Kidney epithelial cell (primary cell): ENCODE results near the gene AS3MT. TPM values are rescaled to one million over a fixed set of nuclear protein-coding genes. Genes with fewer than 3 reads are reported as not detected.

Source experiments
- DNase-seq: peaks from one replicate; pipeline ENCODE4 v3.0.0-alpha.2; 2010; ENCODE audit warnings: low read depth
- H3K27me3 ChIP-seq: 2 replicates; pipeline ENCODE4 v1.6.0; 2011; ENCODE audit warnings: low read length; ENCODE audit not compliant: control insufficient read depth, insufficient read depth
- H3K36me3 ChIP-seq: 2 replicates; pipeline ENCODE4 v1.5.1; 2011; ENCODE audit warnings: low read length; ENCODE audit not compliant: control insufficient read depth, insufficient read depth
- H3K4me3 ChIP-seq: 2 replicates; pipeline ENCODE4 v1.5.1; 2011; ENCODE audit warnings: low read depth, mild to moderate bottlenecking, control low read depth, low read length
- total RNA-seq: library from RNA; depleted of rRNA; stranded (reverse); fragments of >200 nt; gene quantifications from 2 replicates; pipeline ENCODE4 v1.2.3, GENCODE V29; 2015
- TF ChIP-seq, protein P1 (sequence below): IDR thresholded peaks from 2 replicates; pipeline ENCODE4 v1.5.1; 2011; ENCODE audit warnings: mild to moderate bottlenecking, moderate library complexity, low read length, control low read depth, inconsistent platforms; ENCODE audit not compliant: insufficient read depth, poor library complexity, severe bottlenecking

The AS3MT gene
- total RNA-seq, 1 donor from 2014 or later, result 5.7 TPM

GRCh38 chr10:102872163-102872562 is 2.9 kb downstream of the AS3MT start:
- TF ChIP-seq, protein P1, sequence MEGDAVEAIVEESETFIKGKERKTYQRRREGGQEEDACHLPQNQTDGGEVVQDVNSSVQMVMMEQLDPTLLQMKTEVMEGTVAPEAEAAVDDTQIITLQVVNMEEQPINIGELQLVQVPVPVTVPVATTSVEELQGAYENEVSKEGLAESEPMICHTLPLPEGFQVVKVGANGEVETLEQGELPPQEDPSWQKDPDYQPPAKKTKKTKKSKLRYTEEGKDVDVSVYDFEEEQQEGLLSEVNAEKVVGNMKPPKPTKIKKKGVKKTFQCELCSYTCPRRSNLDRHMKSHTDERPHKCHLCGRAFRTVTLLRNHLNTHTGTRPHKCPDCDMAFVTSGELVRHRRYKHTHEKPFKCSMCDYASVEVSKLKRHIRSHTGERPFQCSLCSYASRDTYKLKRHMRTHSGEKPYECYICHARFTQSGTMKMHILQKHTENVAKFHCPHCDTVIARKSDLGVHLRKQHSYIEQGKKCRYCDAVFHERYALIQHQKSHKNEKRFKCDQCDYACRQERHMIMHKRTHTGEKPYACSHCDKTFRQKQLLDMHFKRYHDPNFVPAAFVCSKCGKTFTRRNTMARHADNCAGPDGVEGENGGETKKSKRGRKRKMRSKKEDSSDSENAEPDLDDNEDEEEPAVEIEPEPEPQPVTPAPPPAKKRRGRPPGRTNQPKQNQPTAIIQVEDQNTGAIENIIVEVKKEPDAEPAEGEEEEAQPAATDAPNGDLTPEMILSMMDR, result no peak
- H3K4me3 ChIP-seq, result no peak overlapping the region
- no peak for DNase-seq
- no peaks in the 10 kb centered on the region for H3K27me3 ChIP-seq
- H3K36me3 ChIP-seq, result no peaks in the 10 kb centered on the region

DNA sequence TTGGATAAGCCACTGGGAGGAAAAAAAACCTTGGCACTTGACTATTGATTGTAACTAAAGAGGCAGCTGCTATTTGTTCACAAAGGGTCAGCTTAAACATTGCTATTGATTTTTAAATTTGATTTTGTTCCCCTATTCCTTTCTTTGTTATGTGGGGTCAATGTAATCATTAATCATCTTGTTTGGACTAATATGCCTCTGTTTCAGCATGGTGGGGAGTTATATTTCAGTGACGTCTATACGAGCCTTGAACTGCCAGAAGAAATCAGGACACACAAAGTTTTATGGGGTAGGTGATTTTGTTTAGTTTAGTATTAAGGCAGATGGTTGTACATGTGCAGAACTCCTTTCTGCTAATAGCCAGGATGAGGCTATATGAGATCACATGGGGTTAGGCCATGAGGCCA is 7.5 kb downstream of the AS3MT start:
- TF ChIP-seq, protein P1, result no peak
- DNase-seq, result no peak
- Histone ChIP-seq H3K4me3 (no peak overlapping the region), H3K36me3 (no peaks in the 10 kb centered on the region), H3K27me3 (no peaks in the 10 kb centered on the region)

DNA sequence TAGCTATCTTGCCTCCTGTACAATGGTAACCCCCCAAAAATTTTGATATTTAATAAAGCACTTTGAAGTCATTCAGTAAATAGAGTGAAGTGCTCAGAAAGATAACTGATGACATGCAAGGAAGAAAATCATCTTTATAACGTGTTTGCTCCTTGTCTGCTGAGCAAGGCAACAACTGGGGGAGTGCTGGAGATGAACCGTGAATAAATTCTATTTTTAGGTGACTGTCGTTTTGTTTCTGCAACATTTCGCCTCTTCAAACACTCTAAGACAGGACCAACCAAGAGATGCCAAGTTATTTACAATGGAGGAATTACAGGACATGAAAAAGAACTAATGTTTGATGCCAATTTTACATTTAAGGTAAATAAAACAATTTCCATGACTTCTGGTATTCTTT is 9.4 kb downstream of the AS3MT start:
- no peaks in the 10 kb centered on the region for H3K36me3 ChIP-seq
- TF ChIP-seq, protein P1, result no peak
- no peak overlapping the region for H3K4me3 ChIP-seq
- no peaks in the 10 kb centered on the region for H3K27me3 ChIP-seq
- no peak for DNase-seq

- DNase-seq, result no peak
- TF ChIP-seq, protein P1, result no peak
- Histone ChIP-seq H3K4me3 (no peak overlapping the region), H3K36me3 (no peaks in the 10 kb centered on the region), H3K27me3 (no peaks in the 10 kb centered on the region)
Measured at GRCh38 chr10:102880256-102880655, 11.0 kb downstream of the AS3MT start.

DNA sequence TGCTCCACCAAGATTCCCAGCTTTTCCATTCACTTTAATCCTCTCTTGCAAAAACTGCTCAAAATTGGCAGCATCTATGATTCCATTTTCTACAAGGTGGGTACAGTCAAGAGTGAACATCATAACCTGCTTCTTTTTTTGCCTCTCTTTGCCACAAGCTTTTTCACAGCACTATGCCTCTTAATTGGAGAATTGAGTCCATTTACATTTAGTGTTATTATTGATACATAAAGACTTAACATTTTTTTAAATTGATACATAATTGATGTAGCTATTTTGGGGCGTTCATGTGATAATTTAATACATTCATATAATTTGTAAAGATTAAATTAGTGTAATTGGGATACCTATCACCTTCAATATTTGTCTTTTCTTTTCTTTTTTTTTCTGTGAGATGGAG is 18.8 kb downstream of the AS3MT start:
- TF ChIP-seq, protein P1, result no peak
- DNase-seq, result no peak

GRCh38 chr10:102894466-102895213 is 25.4 kb downstream of the AS3MT start:
- H3K36me3 ChIP-seq, result no peaks in the 10 kb centered on the region
- DNase-seq, result no peak
- H3K4me3 ChIP-seq, result no peak overlapping the region
- H3K27me3 ChIP-seq, result no peaks in the 10 kb centered on the region
- TF ChIP-seq, protein P1, result no peak

More for the DNA sequence above, 18.8 kb downstream of the AS3MT start:
- Histone ChIP-seq H3K36me3 (no peaks in the 10 kb centered on the region), H3K4me3 (no peak overlapping the region), H3K27me3 (no peaks in the 10 kb centered on the region)
